Large intestine (tissue), 3 donors: ENCODE results near the gene MICALL1. TPM values are rescaled to one million over a fixed set of nuclear protein-coding genes. Genes with fewer than 3 reads are reported as not detected.

ENCODE experiments used
- DNase-seq, 2 donors: peaks; one replicate each; pipeline versions ENCODE4 v3.0.0 to v3.0.0-alpha.2; 2013
- H3K27ac ChIP-seq: one replicate; pipeline ENCODE4 v1.5.1; 2013; ENCODE audit warnings: low read length
- H3K27me3 ChIP-seq: 2 replicates; pipeline ENCODE4 v1.6.1; 2013; ENCODE audit warnings: low read length; ENCODE audit not compliant: control insufficient read depth, insufficient read depth
- H3K36me3 ChIP-seq: 2 replicates; pipeline ENCODE4 v1.6.1; 2013; ENCODE audit warnings: low read length; ENCODE audit not compliant: control insufficient read depth, insufficient read depth
- H3K4me1 ChIP-seq: one replicate; pipeline ENCODE4 v1.6.1; 2013; ENCODE audit warnings: low read length; ENCODE audit not compliant: control insufficient read depth, insufficient read depth
- H3K4me3 ChIP-seq: one replicate; pipeline ENCODE4 v1.5.1; 2013; ENCODE audit warnings: low read length
- H3K9me3 ChIP-seq: one replicate; pipeline ENCODE4 v1.6.1; 2013; ENCODE audit warnings: mild to moderate bottlenecking, low read depth, low read length, moderate library complexity; ENCODE audit not compliant: control insufficient read depth
- WGBS: methylation state at CpG from one replicate; pipeline ENCODE4 v1.1.5; 2013; ENCODE audit warnings: low lambda C conversion rate; ENCODE audit not compliant: insufficient coverage; 5-methylcytosine and 5-hydroxymethylcytosine counted together
- polyA plus RNA-seq: library from polyadenylated mRNA; unstranded; fragments of 120-200 nt; gene quantifications from one replicate; pipeline ENCODE4 v1.2.1, GENCODE V29; 2013

Gene MICALL1
- polyA plus RNA-seq, 1 donor: 14.5 TPM

GRCh38 chr22:37983860-37984791, 78.0 kb downstream of the MICALL1 start, which contains the start of gene SOX10:
SOX10 (minus strand) TSS chr22:37984555; CDS start chr22:37983784, 771 bp downstream.
- Histone ChIP-seq H3K9me3 (peaks cover 6% of the 10 kb centered on the region), H3K27me3 (peaks cover 16% of the 10 kb centered on the region), H3K36me3 (no peaks in the 10 kb centered on the region), H3K4me3 (no peak within 1 kb of the TSS), H3K27ac (no peak within 1 kb of the TSS), H3K4me1 (peaks cover 27% of the 10 kb centered on the region)
- no peak for DNase-seq
- whole genome bisulfite sequencing: no CpG with 5 or more reads among the region's 42 CpGs

- Histone ChIP-seq H3K9me3 (peaks cover 6% of the 10 kb centered on the region), H3K36me3 (no peaks in the 10 kb centered on the region), H3K4me1 (peaks cover 27% of the 10 kb centered on the region), H3K27ac (no peak overlapping the region), H3K4me3 (no peak overlapping the region), H3K27me3 (peaks cover 16% of the 10 kb centered on the region)
- no peak for DNase-seq
- WGBS: no CpG with 5 or more reads among the region's 9 CpGs
Measured at GRCh38 chr22:37985050-37985585, 79.0 kb downstream of the MICALL1 start.

GRCh38 chr22:37985751-37986281, 79.7 kb downstream of the MICALL1 start:
- H3K36me3 ChIP-seq: no peaks in the 10 kb centered on the region
- H3K27ac ChIP-seq: no peak overlapping the region
- peaks cover 23% of the 10 kb centered on the region for H3K4me1 ChIP-seq
- DNase-seq: no peak
- peaks cover 6% of the 10 kb centered on the region for H3K9me3 ChIP-seq
- no CpG with 5 or more reads among the region's 27 CpGs for WGBS
- H3K27me3 ChIP-seq: peaks cover 16% of the 10 kb centered on the region
- no peak overlapping the region for H3K4me3 ChIP-seq

- no CpG with 5 or more reads among the region's 7 CpGs for WGBS
Measured at GRCh38 chr22:37986371-37986770, 80.3 kb downstream of the MICALL1 start.

GRCh38 chr22:37989146-37990045, 83.3 kb downstream of the MICALL1 start:
- H3K36me3 ChIP-seq: no peaks in the 10 kb centered on the region
- no peaks in the 10 kb centered on the region for H3K4me1 ChIP-seq
- H3K9me3 ChIP-seq: no peaks in the 10 kb centered on the region
- H3K27me3 ChIP-seq: no peaks in the 10 kb centered on the region
- no CpG with 5 or more reads among the region's 14 CpGs for WGBS
- no peak overlapping the region for H3K27ac ChIP-seq
- H3K4me3 ChIP-seq: no peak overlapping the region
- DNase-seq: no peak

More at GRCh38 chr22:37986371-37986770, 80.3 kb downstream of the MICALL1 start:
- Histone ChIP-seq H3K36me3 (no peaks in the 10 kb centered on the region), H3K4me1 (peaks cover 17% of the 10 kb centered on the region), H3K27me3 (peaks cover 16% of the 10 kb centered on the region), H3K27ac (no peak overlapping the region), H3K4me3 (no peak overlapping the region), H3K9me3 (peaks cover 6% of the 10 kb centered on the region)
- no peak for DNase-seq

GRCh38 chr22:37990301-37990700, 84.2 kb downstream of the MICALL1 start:
- H3K36me3 ChIP-seq: no peaks in the 10 kb centered on the region
- no peaks in the 10 kb centered on the region for H3K4me1 ChIP-seq
- H3K4me3 ChIP-seq: no peak overlapping the region
- no peaks in the 10 kb centered on the region for H3K27me3 ChIP-seq
- H3K9me3 ChIP-seq: no peaks in the 10 kb centered on the region
- H3K27ac ChIP-seq: no peak overlapping the region
- no CpG with 5 or more reads among the region's 5 CpGs for WGBS
- DNase-seq: no peak

GRCh38 chr22:37990862-37991261, 84.8 kb downstream of the MICALL1 start:
- Histone ChIP-seq H3K27ac (no peak overlapping the region), H3K4me3 (no peak overlapping the region), H3K27me3 (no peaks in the 10 kb centered on the region), H3K9me3 (no peaks in the 10 kb centered on the region), H3K4me1 (no peaks in the 10 kb centered on the region), H3K36me3 (no peaks in the 10 kb centered on the region)
- no peak for DNase-seq
- no CpG with 5 or more reads among the region's 7 CpGs for WGBS

- H3K4me3 ChIP-seq: no peak overlapping the region
- no peaks in the 10 kb centered on the region for H3K36me3 ChIP-seq
- no peaks in the 10 kb centered on the region for H3K4me1 ChIP-seq
- H3K27ac ChIP-seq: no peak overlapping the region
- H3K9me3 ChIP-seq: no peaks in the 10 kb centered on the region
- DNase-seq: no peak
- no CpG with 5 or more reads among the region's 6 CpGs for WGBS
- no peaks in the 10 kb centered on the region for H3K27me3 ChIP-seq
Measured at GRCh38 chr22:37991731-37992442, 85.8 kb downstream of the MICALL1 start.
